GM19324 (cell line): Measurements from ENCODE around the gene ZGRF1.
"Not testable (repeated sequence)": the region's sequence is repeated elsewhere in the genome, so short reads cannot be mapped to it uniquely, and the experiment has no call there.

ENCODE experiments used
- ATAC-seq: cut with Tn5 transposase; IDR thresholded peaks from one replicate; pipeline ENCODE4 v1.9.1; 2021; ENCODE audit warnings: mild to moderate bottlenecking, moderate library complexity; ENCODE audit not compliant: unreplicated experiment, low FRiP score

Gene ZGRF1

GRCh38 chr4:112559053-112559452 lies 77.7 kb downstream of the ZGRF1 start:
- ATAC-seq, result no peak

GRCh38 chr4:112557676-112558411 lies 78.9 kb downstream of the ZGRF1 start:
- no peak for ATAC-seq

- not testable (repeated sequence) for ATAC-seq
Observed at GRCh38 chr4:112554271-112554670, 82.4 kb downstream of the ZGRF1 start.

- ATAC-seq, result no peak
Observed at GRCh38 chr4:112552668-112553067, 84.0 kb downstream of the ZGRF1 start.

- ATAC-seq, result no peak
Observed at GRCh38 chr4:112550728-112551127, 86.0 kb downstream of the ZGRF1 start.

GRCh38 chr4:112546476-112546875 lies 90.2 kb downstream of the ZGRF1 start:
- no peak for ATAC-seq

GRCh38 chr4:112545346-112545745 lies 91.4 kb downstream of the ZGRF1 start:
- ATAC-seq, result no peak

- ATAC-seq, result no peak
Observed at GRCh38 chr4:112540695-112541094, 96.0 kb downstream of the ZGRF1 start.

GRCh38 chr4:112536123-112536522 lies 100.6 kb downstream of the ZGRF1 start:
- ATAC-seq, result no peak

- ATAC-seq, result no peak
Observed at GRCh38 chr4:112532267-112532666, 104.4 kb downstream of the ZGRF1 start.

- ATAC-seq, result no peak
Observed at GRCh38 chr4:112531146-112531545, 105.6 kb downstream of the ZGRF1 start.

GRCh38 chr4:112526061-112526460 lies 110.6 kb downstream of the ZGRF1 start:
- no peak for ATAC-seq

- ATAC-seq, result peak; percentile 95
Observed at GRCh38 chr4:112523764-112524505, 112.8 kb downstream of the ZGRF1 start.

- ATAC-seq, result peak; percentile 35
Observed at GRCh38 chr4:112523008-112523721, 113.5 kb downstream of the ZGRF1 start.

- ATAC-seq, result not testable (repeated sequence)
Observed at GRCh38 chr4:112522431-112522830, 114.3 kb downstream of the ZGRF1 start.

GRCh38 chr4:112521123-112522023 lies 115.3 kb downstream of the ZGRF1 start:
- no peak for ATAC-seq

- no peak for ATAC-seq
Observed at GRCh38 chr4:112520598-112521122, 116.0 kb downstream of the ZGRF1 start.

- no peak for ATAC-seq
Observed at GRCh38 chr4:112519689-112520597, 116.8 kb downstream of the ZGRF1 start.

GRCh38 chr4:112518675-112519074 lies 118.0 kb downstream of the ZGRF1 start:
- ATAC-seq, result no peak
